GM18951 (cell line): ENCODE data around the gene DEFB124.

Experiments
- POLR2A ChIP-seq: IDR thresholded peaks from 4 replicates; pipeline ENCODE4 v1.6.1; 2011; ENCODE audit warnings: mild to moderate bottlenecking; ENCODE audit not compliant: insufficient read length, insufficient read depth; ENCODE audit errors: extremely low read depth
- in situ Hi-C: fragments of 300-500 bp; cut with MboI; formaldehyde crosslinking; loops from one replicate; pipeline ENCODE4 v1.12.0; 2022; ENCODE audit warnings: low sequenced_read_pairs, mixed read lengths, inconsistent platforms; ENCODE audit not compliant: unreplicated experiment

Gene DEFB124

DNA sequence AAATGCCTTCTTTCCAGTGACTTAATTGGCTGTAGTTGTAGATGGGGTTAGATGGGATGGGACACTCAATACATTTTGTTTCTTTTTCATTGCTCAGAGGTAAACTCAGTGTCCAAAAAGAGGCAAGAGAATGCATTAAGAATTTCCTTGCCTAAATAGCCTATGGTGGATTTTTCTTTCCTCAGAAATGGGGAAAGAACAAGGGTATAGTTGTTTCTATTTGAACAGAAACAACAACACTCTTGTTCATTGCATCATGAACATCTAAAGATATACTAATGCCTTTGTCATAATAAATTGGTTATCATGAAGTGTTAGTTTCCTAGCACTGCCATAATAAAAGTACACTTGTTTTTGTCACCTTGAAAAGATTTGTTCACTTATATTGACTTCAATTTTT, 49.1 kb downstream of the DEFB124 start:
- no peak for TF ChIP-seq POLR2A
- in situ Hi-C loops: no loop called here

DNA sequence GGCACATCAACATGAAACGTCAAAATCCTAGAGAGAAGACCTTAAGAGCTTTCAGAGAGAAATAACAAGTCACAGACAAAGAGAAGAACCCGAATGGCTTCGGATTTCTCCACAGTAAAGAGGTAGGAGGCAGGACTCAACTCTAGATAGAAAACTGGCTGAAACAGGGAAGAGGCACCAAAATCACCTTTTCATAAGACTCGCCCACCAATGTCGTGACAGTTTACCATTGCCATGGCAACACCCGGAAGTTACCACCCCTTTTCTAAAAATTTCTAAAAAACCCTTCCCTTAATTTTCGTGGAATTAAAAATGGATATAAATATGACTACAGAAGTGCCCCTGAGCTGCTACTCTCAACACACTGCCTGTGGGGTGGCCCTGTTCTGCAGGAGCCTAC, 56.6 kb downstream of the DEFB124 start:
- TF ChIP-seq POLR2A: no peak
- in situ Hi-C loops: no loop called here

GRCh38 chr20:31415653-31416052, 59.3 kb downstream of the DEFB124 start:
- no peak for TF ChIP-seq POLR2A
- in situ Hi-C loops: no loop called here
